Type B pancreatic cell (in vitro differentiated cells): Measurements from ENCODE around the gene CRY2. TPM values are rescaled to one million over a fixed set of nuclear protein-coding genes. Genes with fewer than 3 reads are reported as not detected.

Source experiments
- DNase-seq: peaks from one replicate; pipeline ENCODE4 v3.0.0; 2021; ENCODE audit warnings: mixed read lengths; ENCODE audit not compliant: unreplicated experiment; ENCODE audit errors: extremely low spot score
- H3K27ac Mint-ChIP-seq: 2 replicates; pipeline ENCODE4 v1.8.0; 2021; ENCODE audit warnings: mild to moderate bottlenecking, mixed read lengths
- H3K27me3 Mint-ChIP-seq: 2 replicates; pipeline ENCODE4 v1.8.0; 2021; ENCODE audit warnings: mixed read lengths
- H3K36me3 Mint-ChIP-seq: 2 replicates; pipeline ENCODE4 v1.8.0; 2021; ENCODE audit warnings: mixed read lengths
- H3K4me1 Mint-ChIP-seq: one replicate; pipeline ENCODE4 v1.8.0; 2021; ENCODE audit warnings: mixed read lengths; ENCODE audit not compliant: unreplicated experiment
- H3K4me3 Mint-ChIP-seq: 2 replicates; pipeline ENCODE4 v1.8.0; 2021; ENCODE audit warnings: mild to moderate bottlenecking, mixed read lengths
- H3K9me3 Mint-ChIP-seq: 2 replicates; pipeline ENCODE4 v1.8.0; 2021; ENCODE audit warnings: mixed read lengths
- CTCF ChIP-seq: fragments of 200-600 bp; sonication (generic); conservative IDR thresholded peaks from 2 replicates; pipeline ENCODE4 v1.5.0; 2021; ENCODE audit warnings: antibody characterized with exemption, mild to moderate bottlenecking
- total RNA-seq: library from RNA; stranded (reverse); gene quantifications from 2 replicates; pipeline ENCODE4 v1.2.1, GENCODE V29; 2021; ENCODE audit warnings: low replicate concordance

Gene CRY2
- total RNA-seq, 1 donor from 2014 or later: 27.7 TPM

- H3K27ac Mint-ChIP-seq: no peak overlapping the region
- no peak for DNase-seq
- no peak overlapping the region for H3K4me3 Mint-ChIP-seq
- peaks cover 16% of the 10 kb centered on the region for H3K4me1 Mint-ChIP-seq
- H3K36me3 Mint-ChIP-seq: peaks cover 11% of the 10 kb centered on the region
- H3K27me3 Mint-ChIP-seq: no peaks in the 10 kb centered on the region
- no peak for TF ChIP-seq CTCF
- H3K9me3 Mint-ChIP-seq: no peaks in the 10 kb centered on the region
Observed at GRCh38 chr11:45860348-45860747, 13.1 kb downstream of the CRY2 start.

- TF ChIP-seq CTCF: no peak
- peaks cover 16% of the 10 kb centered on the region for H3K4me1 Mint-ChIP-seq
- DNase-seq: no peak
- H3K36me3 Mint-ChIP-seq: peaks cover 11% of the 10 kb centered on the region
- no peak overlapping the region for H3K4me3 Mint-ChIP-seq
- no peaks in the 10 kb centered on the region for H3K27me3 Mint-ChIP-seq
- no peak overlapping the region for H3K27ac Mint-ChIP-seq
- no peaks in the 10 kb centered on the region for H3K9me3 Mint-ChIP-seq
Observed at GRCh38 chr11:45860764-45861510, 13.7 kb downstream of the CRY2 start.

GRCh38 chr11:45864041-45864440 lies 16.8 kb downstream of the CRY2 start:
- H3K27ac Mint-ChIP-seq: no peak overlapping the region
- peaks cover 9% of the 10 kb centered on the region for H3K36me3 Mint-ChIP-seq
- H3K4me1 Mint-ChIP-seq: no peaks in the 10 kb centered on the region
- TF ChIP-seq CTCF: no peak
- no peaks in the 10 kb centered on the region for H3K9me3 Mint-ChIP-seq
- no peak for DNase-seq
- H3K4me3 Mint-ChIP-seq: no peak overlapping the region
- no peaks in the 10 kb centered on the region for H3K27me3 Mint-ChIP-seq

GRCh38 chr11:45869551-45869950 lies 22.3 kb downstream of the CRY2 start:
- Mint-ChIP-seq H3K27me3 (no peaks in the 10 kb centered on the region), H3K9me3 (no peaks in the 10 kb centered on the region), H3K4me3 (no peak overlapping the region), H3K27ac (no peak overlapping the region), H3K36me3 (peaks cover 6% of the 10 kb centered on the region), H3K4me1 (no peaks in the 10 kb centered on the region)
- no peak for TF ChIP-seq CTCF
- DNase-seq: no peak

- Mint-ChIP-seq H3K4me1 (no peaks in the 10 kb centered on the region), H3K9me3 (no peaks in the 10 kb centered on the region), H3K36me3 (peaks cover 13% of the 10 kb centered on the region), H3K27me3 (no peaks in the 10 kb centered on the region), H3K4me3 (no peak overlapping the region), H3K27ac (no peak overlapping the region)
- no peak for TF ChIP-seq CTCF
- DNase-seq: no peak
Observed at GRCh38 chr11:45870706-45871105, 23.4 kb downstream of the CRY2 start.
